DOHH2 (cell line): ENCODE measurements around the gene EEF1B2.

Source experiments
- EZH2phosphoT487 ChIP-seq: fragments of 200-600 bp; sonication (generic); IDR thresholded peaks from 2 replicates; pipeline ENCODE4 v1.6.1; 2017; ENCODE audit warnings: borderline replicate concordance, mild to moderate bottlenecking, antibody characterized with exemption, low read length, moderate library complexity, mixed read lengths
- TF ChIP-seq, protein P1 (sequence below): fragments of 200-600 bp; sonication (generic); IDR thresholded peaks from one replicate; pipeline ENCODE4 v1.5.1; 2014; ENCODE audit warnings: antibody characterized with exemption, mild to moderate bottlenecking, low read depth, low read length; ENCODE audit not compliant: poor library complexity, severe bottlenecking

DNA sequence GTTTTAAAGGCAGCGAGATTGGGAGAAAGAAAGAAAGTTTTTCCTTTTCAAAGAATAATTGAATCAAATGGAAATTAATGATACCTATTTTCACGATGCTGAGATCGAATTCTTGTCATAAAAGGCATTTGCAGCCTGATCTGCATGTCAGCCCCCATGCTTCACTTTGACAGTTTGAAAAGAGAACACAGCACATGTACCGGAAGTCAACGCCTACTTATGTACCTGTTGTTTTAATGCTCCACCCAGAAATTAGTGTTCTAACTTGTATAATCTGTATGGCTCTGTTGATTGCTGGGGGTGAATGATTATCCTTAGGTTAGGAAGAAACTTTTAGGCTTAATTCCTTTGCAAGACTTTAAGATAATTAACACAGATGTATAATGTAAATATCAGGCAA lies 31.0 kb downstream of the EEF1B2 start:
- TF ChIP-seq, protein P1, sequence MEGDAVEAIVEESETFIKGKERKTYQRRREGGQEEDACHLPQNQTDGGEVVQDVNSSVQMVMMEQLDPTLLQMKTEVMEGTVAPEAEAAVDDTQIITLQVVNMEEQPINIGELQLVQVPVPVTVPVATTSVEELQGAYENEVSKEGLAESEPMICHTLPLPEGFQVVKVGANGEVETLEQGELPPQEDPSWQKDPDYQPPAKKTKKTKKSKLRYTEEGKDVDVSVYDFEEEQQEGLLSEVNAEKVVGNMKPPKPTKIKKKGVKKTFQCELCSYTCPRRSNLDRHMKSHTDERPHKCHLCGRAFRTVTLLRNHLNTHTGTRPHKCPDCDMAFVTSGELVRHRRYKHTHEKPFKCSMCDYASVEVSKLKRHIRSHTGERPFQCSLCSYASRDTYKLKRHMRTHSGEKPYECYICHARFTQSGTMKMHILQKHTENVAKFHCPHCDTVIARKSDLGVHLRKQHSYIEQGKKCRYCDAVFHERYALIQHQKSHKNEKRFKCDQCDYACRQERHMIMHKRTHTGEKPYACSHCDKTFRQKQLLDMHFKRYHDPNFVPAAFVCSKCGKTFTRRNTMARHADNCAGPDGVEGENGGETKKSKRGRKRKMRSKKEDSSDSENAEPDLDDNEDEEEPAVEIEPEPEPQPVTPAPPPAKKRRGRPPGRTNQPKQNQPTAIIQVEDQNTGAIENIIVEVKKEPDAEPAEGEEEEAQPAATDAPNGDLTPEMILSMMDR, result no peak
- TF ChIP-seq EZH2phosphoT487, result no peak
